ENCODE results near the gene KAZALD1.
A peak's percentile ranks its signal among the peaks of the same experiment; 100 is the strongest.

KAZALD1 gene

GRCh38 chr10:101042667-101043362 is 19.0 kb upstream of the KAZALD1 start:
- Histone ChIP-seq H3K56ac (ENCODE audit: low read length) (peak overlapping the region; percentile 94), H3K23ac (ENCODE audit: low read length) (no peak overlapping the region), H3K4ac (ENCODE audit: low read depth, low read length) (peak overlapping the region; percentile 39), H3K18ac (ENCODE audit: low read length) (peak overlapping the region; percentile 24), H3K27ac (ENCODE audit: low read depth, low read length) (peak overlapping the region; percentile 67), H3K27me3 (ENCODE audit: insufficient read depth, low read length, poor library complexity) (peaks cover 22% of the 10 kb centered on the region), H3K79me2 (ENCODE audit: control insufficient read depth, insufficient read depth, low read length) (no peaks in the 10 kb centered on the region), H2BK120ac (ENCODE audit: low read depth, low read length) (no peak overlapping the region), H3K4me2 (ENCODE audit: low read length) (peak overlapping the region; percentile 64), H3K4me3 (ENCODE audit: low read length) (peak overlapping the region; percentile 64), H4K5ac (ENCODE audit: low read length) (no peak overlapping the region), H3K4me1 (ENCODE audit: control insufficient read depth, low read depth, low read length) (peaks cover 7% of the 10 kb centered on the region), H4K8ac (ENCODE audit: low read depth, low read length) (no peak overlapping the region), H2BK5ac (ENCODE audit: low read length) (no peak overlapping the region), H2BK15ac (replicated peaks; ENCODE audit: low read depth) (no peak overlapping the region), H2AK5ac (ENCODE audit: low read length) (no peak overlapping the region), H3K9ac (ENCODE audit: low read length) (peak overlapping the region; percentile 82), H3K36me3 (ENCODE audit: control insufficient read depth, insufficient read depth, low read length) (no peaks in the 10 kb centered on the region), H3K79me1 (ENCODE audit: low read length) (no peaks in the 10 kb centered on the region)
- WGBS (ENCODE audit: extremely low coverage, insufficient coverage, low lambda C conversion rate), result no CpG with 5 or more reads among the region's 40 CpGs
- DNase-seq, result peak; percentile 98

GRCh38 chr10:101043363-101043707 is 18.5 kb upstream of the KAZALD1 start:
- H3K23ac ChIP-seq (ENCODE audit: low read length), result no peak overlapping the region
- peak overlapping the region; percentile 64 for H3K4me3 ChIP-seq (ENCODE audit: low read length)
- peak overlapping the region; percentile 24 for H3K18ac ChIP-seq (ENCODE audit: low read length)
- no peak overlapping the region for H4K8ac ChIP-seq (ENCODE audit: low read depth, low read length)
- H3K4ac ChIP-seq (ENCODE audit: low read depth, low read length), result no peak overlapping the region
- no peak for DNase-seq
- no peaks in the 10 kb centered on the region for H3K36me3 ChIP-seq (ENCODE audit: control insufficient read depth, insufficient read depth, low read length)
- H3K27ac ChIP-seq (ENCODE audit: low read depth, low read length), result peak overlapping the region; percentile 67
- H2AK5ac ChIP-seq (ENCODE audit: low read length), result no peak overlapping the region
- H3K9ac ChIP-seq (ENCODE audit: low read length), result peak overlapping the region; percentile 82
- peaks cover 27% of the 10 kb centered on the region for H3K27me3 ChIP-seq (ENCODE audit: insufficient read depth, low read length, poor library complexity)
- no peaks in the 10 kb centered on the region for H3K79me2 ChIP-seq (ENCODE audit: control insufficient read depth, insufficient read depth, low read length)
- no peaks in the 10 kb centered on the region for H3K79me1 ChIP-seq (ENCODE audit: low read length)
- no peak overlapping the region for H2BK5ac ChIP-seq (ENCODE audit: low read length)
- H4K5ac ChIP-seq (ENCODE audit: low read length), result no peak overlapping the region
- WGBS (ENCODE audit: extremely low coverage, insufficient coverage, low lambda C conversion rate), result no CpG with 5 or more reads among the region's 2 CpGs
- no peak overlapping the region for H2BK120ac ChIP-seq (ENCODE audit: low read depth, low read length)
- H3K4me1 ChIP-seq (ENCODE audit: control insufficient read depth, low read depth, low read length), result peaks cover 7% of the 10 kb centered on the region
- peak overlapping the region; percentile 94 for H3K56ac ChIP-seq (ENCODE audit: low read length)
- peak overlapping the region; percentile 64 for H3K4me2 ChIP-seq (ENCODE audit: low read length)
- H2BK15ac ChIP-seq (replicated peaks; ENCODE audit: low read depth), result no peak overlapping the region

DNA sequence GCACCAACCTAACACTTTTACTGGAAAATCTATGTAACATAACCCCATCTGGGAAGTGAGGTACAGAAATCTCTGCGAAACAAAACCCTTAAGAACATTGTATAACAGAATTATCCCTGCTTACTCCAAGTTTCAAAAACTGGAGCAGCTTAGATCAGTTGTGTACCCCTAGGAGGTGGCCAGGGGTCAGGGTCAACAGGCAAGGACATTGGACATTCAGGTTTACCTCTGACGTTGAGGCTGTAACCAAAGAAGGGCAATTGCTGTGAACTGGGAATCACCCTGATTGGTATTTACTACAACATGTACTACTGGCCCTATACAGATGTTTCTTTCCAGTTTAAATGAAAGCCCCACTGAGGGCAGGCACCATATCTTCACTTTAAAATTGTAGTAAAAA is 17.7 kb upstream of the KAZALD1 start:
- H3K27me3 ChIP-seq (ENCODE audit: insufficient read depth, low read length, poor library complexity), result peaks cover 35% of the 10 kb centered on the region
- no peak overlapping the region for H3K4me3 ChIP-seq (ENCODE audit: low read length)
- no peak overlapping the region for H2AK5ac ChIP-seq (ENCODE audit: low read length)
- H4K8ac ChIP-seq (ENCODE audit: low read depth, low read length), result no peak overlapping the region
- H2BK5ac ChIP-seq (ENCODE audit: low read length), result no peak overlapping the region
- H3K4me2 ChIP-seq (ENCODE audit: low read length), result no peak overlapping the region
- no peak overlapping the region for H3K23ac ChIP-seq (ENCODE audit: low read length)
- peaks cover 7% of the 10 kb centered on the region for H3K4me1 ChIP-seq (ENCODE audit: control insufficient read depth, low read depth, low read length)
- DNase-seq, result no peak
- no peak overlapping the region for H2BK15ac ChIP-seq (replicated peaks; ENCODE audit: low read depth)
- no CpG with 5 or more reads among the region's 2 CpGs for WGBS (ENCODE audit: extremely low coverage, insufficient coverage, low lambda C conversion rate)
- no peak overlapping the region for H3K4ac ChIP-seq (ENCODE audit: low read depth, low read length)
- no peak overlapping the region for H3K27ac ChIP-seq (ENCODE audit: low read depth, low read length)
- H3K79me1 ChIP-seq (ENCODE audit: low read length), result no peaks in the 10 kb centered on the region
- no peak overlapping the region for H4K5ac ChIP-seq (ENCODE audit: low read length)
- H3K18ac ChIP-seq (ENCODE audit: low read length), result no peak overlapping the region
- H3K56ac ChIP-seq (ENCODE audit: low read length), result no peak overlapping the region
- H2BK120ac ChIP-seq (ENCODE audit: low read depth, low read length), result no peak overlapping the region
- no peaks in the 10 kb centered on the region for H3K36me3 ChIP-seq (ENCODE audit: control insufficient read depth, insufficient read depth, low read length)
- H3K9ac ChIP-seq (ENCODE audit: low read length), result no peak overlapping the region
- no peaks in the 10 kb centered on the region for H3K79me2 ChIP-seq (ENCODE audit: control insufficient read depth, insufficient read depth, low read length)

DNA sequence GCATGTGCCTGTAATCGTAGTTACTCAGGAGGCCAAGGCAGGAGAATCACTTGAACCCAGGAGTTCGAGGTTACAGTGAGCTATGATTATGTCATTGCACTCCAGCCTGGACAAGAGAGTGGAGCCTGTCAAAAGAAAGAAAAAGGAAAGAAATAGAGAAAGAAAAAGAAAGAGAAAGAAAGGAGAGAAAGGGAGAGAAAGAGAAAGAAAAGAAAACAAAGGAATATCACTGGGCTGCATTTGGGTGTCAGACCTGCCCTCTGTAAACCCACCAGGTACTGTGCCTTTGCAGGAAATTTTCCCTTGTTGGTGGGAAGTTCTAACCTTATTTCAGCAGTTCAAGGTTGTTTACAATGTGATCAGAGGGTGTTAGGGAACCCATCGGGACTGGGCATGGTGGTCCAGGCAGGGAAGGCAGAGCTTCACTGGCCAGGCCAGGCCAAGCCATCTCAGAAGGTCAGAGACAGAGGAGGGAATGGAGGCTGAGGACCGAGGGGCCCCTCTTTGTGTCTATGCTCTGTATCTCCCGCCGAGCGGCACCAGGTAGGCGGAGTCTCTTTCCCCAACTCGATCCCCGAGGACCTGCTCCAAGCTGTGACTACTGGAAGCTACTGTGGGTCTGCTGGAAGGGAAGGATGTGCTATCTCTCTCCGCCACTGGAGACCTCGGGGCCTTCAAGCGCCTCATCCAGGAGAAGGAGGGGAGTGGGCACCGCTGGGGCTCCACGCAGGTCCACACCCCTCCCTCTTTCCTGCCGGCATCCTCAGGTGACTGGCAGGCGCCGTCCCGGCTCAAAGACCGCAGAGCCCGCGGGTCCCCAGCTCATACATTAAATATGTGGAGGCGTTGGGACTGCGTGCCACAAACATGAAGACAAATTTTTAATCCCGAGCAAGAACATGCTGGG is 15.2 kb upstream of the KAZALD1 start:
- H3K4me1 ChIP-seq (ENCODE audit: control insufficient read depth, low read depth, low read length), result peaks cover 9% of the 10 kb centered on the region
- H3K27me3 ChIP-seq (ENCODE audit: insufficient read depth, low read length, poor library complexity), result peaks cover 45% of the 10 kb centered on the region
- no peak overlapping the region for H3K4me2 ChIP-seq (ENCODE audit: low read length)
- H3K4ac ChIP-seq (ENCODE audit: low read depth, low read length), result no peak overlapping the region
- H3K18ac ChIP-seq (ENCODE audit: low read length), result no peak overlapping the region
- no peak overlapping the region for H3K4me3 ChIP-seq (ENCODE audit: low read length)
- H3K27ac ChIP-seq (ENCODE audit: low read depth, low read length), result no peak overlapping the region
- no peak overlapping the region for H2AK5ac ChIP-seq (ENCODE audit: low read length)
- H2BK120ac ChIP-seq (ENCODE audit: low read depth, low read length), result no peak overlapping the region
- no peak overlapping the region for H3K23ac ChIP-seq (ENCODE audit: low read length)
- H2BK5ac ChIP-seq (ENCODE audit: low read length), result no peak overlapping the region
- peak; percentile 53 for DNase-seq
- no peak overlapping the region for H4K5ac ChIP-seq (ENCODE audit: low read length)
- no peaks in the 10 kb centered on the region for H3K79me1 ChIP-seq (ENCODE audit: low read length)
- no peaks in the 10 kb centered on the region for H3K36me3 ChIP-seq (ENCODE audit: control insufficient read depth, insufficient read depth, low read length)
- H3K79me2 ChIP-seq (ENCODE audit: control insufficient read depth, insufficient read depth, low read length), result no peaks in the 10 kb centered on the region
- no peak overlapping the region for H4K8ac ChIP-seq (ENCODE audit: low read depth, low read length)
- no peak overlapping the region for H2BK15ac ChIP-seq (replicated peaks; ENCODE audit: low read depth)
- peak overlapping the region; percentile 17 for H3K56ac ChIP-seq (ENCODE audit: low read length)
- peak overlapping the region; percentile 34 for H3K9ac ChIP-seq (ENCODE audit: low read length)
- no CpG with 5 or more reads among the region's 25 CpGs for WGBS (ENCODE audit: extremely low coverage, insufficient coverage, low lambda C conversion rate)

DNA sequence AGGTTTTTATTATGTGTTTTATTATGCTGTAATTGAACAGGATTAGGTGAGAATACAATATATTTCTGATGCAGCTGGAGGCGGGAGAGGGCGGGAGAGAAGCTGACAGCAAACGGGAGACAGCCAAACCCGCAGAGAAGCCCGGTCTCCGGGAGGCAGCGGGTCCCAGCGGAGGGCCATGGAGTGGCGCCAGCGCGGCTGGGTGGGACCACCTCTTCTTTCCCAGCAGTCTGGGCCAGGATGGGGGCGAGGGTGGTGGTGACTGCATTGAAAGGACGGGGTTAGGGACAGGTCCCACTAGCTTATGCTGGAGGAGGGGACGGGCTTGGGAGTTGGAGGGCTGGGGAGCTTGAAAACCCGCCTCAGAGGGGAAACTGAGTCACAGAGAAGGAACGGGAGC is 14.5 kb upstream of the KAZALD1 start:
- WGBS (ENCODE audit: extremely low coverage, insufficient coverage, low lambda C conversion rate), result no CpG with 5 or more reads among the region's 16 CpGs
- Histone ChIP-seq H3K4me3 (ENCODE audit: low read length) (no peak overlapping the region), H2BK15ac (replicated peaks; ENCODE audit: low read depth) (no peak overlapping the region), H3K4me1 (ENCODE audit: control insufficient read depth, low read depth, low read length) (peaks cover 8% of the 10 kb centered on the region), H3K27ac (ENCODE audit: low read depth, low read length) (no peak overlapping the region), H3K36me3 (ENCODE audit: control insufficient read depth, insufficient read depth, low read length) (no peaks in the 10 kb centered on the region), H4K8ac (ENCODE audit: low read depth, low read length) (no peak overlapping the region), H3K79me2 (ENCODE audit: control insufficient read depth, insufficient read depth, low read length) (no peaks in the 10 kb centered on the region), H2BK5ac (ENCODE audit: low read length) (no peak overlapping the region), H2AK5ac (ENCODE audit: low read length) (no peak overlapping the region), H3K4ac (ENCODE audit: low read depth, low read length) (no peak overlapping the region), H3K9ac (ENCODE audit: low read length) (no peak overlapping the region), H4K5ac (ENCODE audit: low read length) (no peak overlapping the region), H3K27me3 (ENCODE audit: insufficient read depth, low read length, poor library complexity) (peaks cover 45% of the 10 kb centered on the region), H3K18ac (ENCODE audit: low read length) (no peak overlapping the region), H3K56ac (ENCODE audit: low read length) (no peak overlapping the region), H3K4me2 (ENCODE audit: low read length) (no peak overlapping the region), H3K23ac (ENCODE audit: low read length) (no peak overlapping the region), H2BK120ac (ENCODE audit: low read depth, low read length) (no peak overlapping the region), H3K79me1 (ENCODE audit: low read length) (no peaks in the 10 kb centered on the region)
- DNase-seq, result no peak
